Memory B cell (primary cell): ENCODE measurements around the gene PRSS16.
"Not testable (repeated sequence)": the region's sequence is repeated elsewhere in the genome, so short reads cannot be mapped to it uniquely, and the experiment has no call there.

Source experiments
- ATAC-seq: fragments of 150-1000 bp; cut with Tn5 transposase; 2 replicates; pipeline ENCODE4 v1.10.0; 2021; ENCODE audit warnings: low read depth, mild to moderate bottlenecking, moderate library complexity
- DNase-seq, 2 donors: peaks; one replicate each; pipeline ENCODE4 v3.0.0; 2022; ENCODE audit warnings: low spot score in 2 of 2
- H3K27ac Mint-ChIP-seq: one replicate; pipeline ENCODE4 v1.8.0; 2022; ENCODE audit warnings: mild to moderate bottlenecking, moderate library complexity, mixed read lengths
- H3K27me3 Mint-ChIP-seq: one replicate; pipeline ENCODE4 v1.8.0; 2022; ENCODE audit warnings: mixed read lengths
- H3K36me3 Mint-ChIP-seq: one replicate; pipeline ENCODE4 v1.8.0; 2022; ENCODE audit warnings: mild to moderate bottlenecking, mixed read lengths
- H3K4me1 Mint-ChIP-seq: one replicate; pipeline ENCODE4 v1.8.0; 2022; ENCODE audit warnings: mixed read lengths
- H3K4me3 Mint-ChIP-seq: one replicate; pipeline ENCODE4 v1.8.0; 2022; ENCODE audit warnings: mild to moderate bottlenecking, moderate library complexity, mixed read lengths
- H3K9me3 Mint-ChIP-seq: one replicate; pipeline ENCODE4 v1.8.0; 2022; ENCODE audit warnings: mixed read lengths

Gene PRSS16

GRCh38 chr6:27260369-27260768 is 12.9 kb downstream of the PRSS16 start:
- ATAC-seq (no peak), DNase-seq (no peak)
- Mint-ChIP-seq H3K4me3 (no peak overlapping the region), H3K4me1 (no peaks in the 10 kb centered on the region), H3K9me3 (no peaks in the 10 kb centered on the region), H3K27ac (no peak overlapping the region), H3K36me3 (peaks cover 5% of the 10 kb centered on the region), H3K27me3 (peaks cover 19% of the 10 kb centered on the region)

GRCh38 chr6:27260836-27261375 is 13.4 kb downstream of the PRSS16 start:
- H3K4me3 Mint-ChIP-seq = no peak overlapping the region
- no peak for DNase-seq
- H3K27ac Mint-ChIP-seq = no peak overlapping the region
- no peaks in the 10 kb centered on the region for H3K4me1 Mint-ChIP-seq
- ATAC-seq = no peak
- peaks cover 2% of the 10 kb centered on the region for H3K36me3 Mint-ChIP-seq
- peaks cover 15% of the 10 kb centered on the region for H3K27me3 Mint-ChIP-seq
- no peaks in the 10 kb centered on the region for H3K9me3 Mint-ChIP-seq

- Mint-ChIP-seq H3K4me3 (no peak overlapping the region), H3K9me3 (no peaks in the 10 kb centered on the region), H3K27ac (no peak overlapping the region), H3K36me3 (no peaks in the 10 kb centered on the region), H3K4me1 (no peaks in the 10 kb centered on the region), H3K27me3 (peaks cover 20% of the 10 kb centered on the region)
- DNase-seq = no peak
- ATAC-seq = no peak
Measured at GRCh38 chr6:27263886-27264285, 16.4 kb downstream of the PRSS16 start.

GRCh38 chr6:27267003-27267402 is 19.5 kb downstream of the PRSS16 start:
- DNase-seq, H3K4me3 Mint-ChIP-seq, H3K4me1 Mint-ChIP-seq, H3K9me3 Mint-ChIP-seq, H3K36me3 Mint-ChIP-seq, ATAC-seq, H3K27ac Mint-ChIP-seq: not testable (repeated sequence)
- H3K27me3 Mint-ChIP-seq = peaks cover 17% of the 10 kb centered on the region

- H3K27me3 Mint-ChIP-seq = peaks cover 17% of the 10 kb centered on the region
- H3K36me3 Mint-ChIP-seq = no peaks in the 10 kb centered on the region
- no peak overlapping the region for H3K27ac Mint-ChIP-seq
- H3K4me1 Mint-ChIP-seq = no peaks in the 10 kb centered on the region
- DNase-seq (no peak), ATAC-seq (no peak)
- H3K9me3 Mint-ChIP-seq = no peaks in the 10 kb centered on the region
- no peak overlapping the region for H3K4me3 Mint-ChIP-seq
Measured at GRCh38 chr6:27267857-27268434, 20.4 kb downstream of the PRSS16 start.

GRCh38 chr6:27268803-27269202 is 21.3 kb downstream of the PRSS16 start:
- Mint-ChIP-seq H3K36me3 (no peaks in the 10 kb centered on the region), H3K4me1 (no peaks in the 10 kb centered on the region), H3K4me3 (no peak overlapping the region), H3K9me3 (no peaks in the 10 kb centered on the region), H3K27ac (no peak overlapping the region), H3K27me3 (peaks cover 21% of the 10 kb centered on the region)
- ATAC-seq = no peak
- DNase-seq = no peak

- Mint-ChIP-seq H3K27me3 (peaks cover 25% of the 10 kb centered on the region), H3K27ac (no peak overlapping the region)
Measured at GRCh38 chr6:27273783-27274182, 26.3 kb downstream of the PRSS16 start.

GRCh38 chr6:27275025-27275956 is 27.8 kb downstream of the PRSS16 start:
- ATAC-seq (no peak), DNase-seq (no peak)
- Mint-ChIP-seq H3K27me3 (peaks cover 25% of the 10 kb centered on the region), H3K4me3 (no peak overlapping the region), H3K4me1 (no peaks in the 10 kb centered on the region), H3K36me3 (peaks cover 3% of the 10 kb centered on the region), H3K27ac (no peak overlapping the region), H3K9me3 (peaks cover 8% of the 10 kb centered on the region)

More at GRCh38 chr6:27273783-27274182, 26.3 kb downstream of the PRSS16 start:
- Mint-ChIP-seq H3K4me1 (no peaks in the 10 kb centered on the region), H3K36me3 (peaks cover 3% of the 10 kb centered on the region), H3K9me3 (peaks cover 8% of the 10 kb centered on the region), H3K4me3 (no peak overlapping the region)
- DNase-seq (no peak), ATAC-seq (no peak)

- Mint-ChIP-seq H3K4me3 (no peak overlapping the region), H3K36me3 (peaks cover 3% of the 10 kb centered on the region), H3K27ac (peak overlapping the region; percentile 48), H3K9me3 (peaks cover 11% of the 10 kb centered on the region), H3K27me3 (peaks cover 21% of the 10 kb centered on the region), H3K4me1 (no peaks in the 10 kb centered on the region)
- ATAC-seq (no peak), DNase-seq (no peak)
Measured at GRCh38 chr6:27279513-27280063, 32.1 kb downstream of the PRSS16 start.

GRCh38 chr6:27280064-27280539 is 32.6 kb downstream of the PRSS16 start:
- Mint-ChIP-seq H3K9me3 (peaks cover 14% of the 10 kb centered on the region), H3K27me3 (peaks cover 24% of the 10 kb centered on the region), H3K36me3 (peaks cover 6% of the 10 kb centered on the region), H3K4me1 (no peaks in the 10 kb centered on the region), H3K27ac (peak overlapping the region; percentile 48), H3K4me3 (no peak overlapping the region)
- no peak for DNase-seq
- no peak for ATAC-seq

GRCh38 chr6:27280540-27281000 is 33.1 kb downstream of the PRSS16 start:
- H3K4me3 Mint-ChIP-seq = no peak overlapping the region
- H3K4me1 Mint-ChIP-seq = no peaks in the 10 kb centered on the region
- H3K9me3 Mint-ChIP-seq = peaks cover 16% of the 10 kb centered on the region
- DNase-seq (no peak), ATAC-seq (no peak)
- H3K27ac Mint-ChIP-seq = no peak overlapping the region
- peaks cover 8% of the 10 kb centered on the region for H3K36me3 Mint-ChIP-seq
- H3K27me3 Mint-ChIP-seq = peaks cover 27% of the 10 kb centered on the region

GRCh38 chr6:27281105-27281539 is 33.6 kb downstream of the PRSS16 start:
- Mint-ChIP-seq H3K9me3 (peaks cover 16% of the 10 kb centered on the region), H3K36me3 (peaks cover 10% of the 10 kb centered on the region), H3K27me3 (peaks cover 30% of the 10 kb centered on the region), H3K4me3 (no peak overlapping the region), H3K4me1 (no peaks in the 10 kb centered on the region), H3K27ac (no peak overlapping the region)
- no peak for DNase-seq
- no peak for ATAC-seq

GRCh38 chr6:27281569-27281968 is 34.1 kb downstream of the PRSS16 start:
- Mint-ChIP-seq H3K27ac (no peak overlapping the region), H3K36me3 (peaks cover 10% of the 10 kb centered on the region), H3K4me3 (no peak overlapping the region), H3K4me1 (no peaks in the 10 kb centered on the region), H3K27me3 (peaks cover 32% of the 10 kb centered on the region), H3K9me3 (peaks cover 16% of the 10 kb centered on the region)
- no peak for ATAC-seq
- DNase-seq = no peak

- Mint-ChIP-seq H3K9me3 (peaks cover 9% of the 10 kb centered on the region), H3K27me3 (peaks cover 27% of the 10 kb centered on the region)
- no peak for ATAC-seq
Measured at GRCh38 chr6:27283279-27283678, 35.8 kb downstream of the PRSS16 start.

More at GRCh38 chr6:27283279-27283678, 35.8 kb downstream of the PRSS16 start:
- Mint-ChIP-seq H3K4me3 (no peak overlapping the region), H3K27ac (peak overlapping the region; percentile 72), H3K36me3 (peaks cover 7% of the 10 kb centered on the region), H3K4me1 (no peaks in the 10 kb centered on the region)
- DNase-seq = no peak
